K562 (cell line): ENCODE measurements around the gene TNNT2. TPM values are rescaled to one million over a fixed set of nuclear protein-coding genes. Genes with fewer than 3 reads are reported as not detected.

Source experiments
- ATAC-seq: fragments of 200-7000 bp; cut with Tn5 transposase; 3 replicates; pipeline ENCODE4 v1.9.1; 2020; ENCODE audit warnings: moderate library complexity
- BruUV-seq: library from RNA; stranded (reverse); fragments of 400-500 nt; replicated peaks from 2 replicates; lab custom pipeline; 2021; lab: Mats Ljungman, UMichigan
- CTCF ChIA-PET: fragments of 300-600 bp; formaldehyde crosslinking; extraction: SDS; loops from one replicate; lab custom pipeline; 2021; ENCODE audit warnings: low intra/inter-chr PET ratio; lab: Yijun Ruan, JAX
- POLR2A ChIA-PET: fragments of 300-600, 350-650 bp; sonication (Branson Sonifier 250); formaldehyde crosslinking; extraction: SDS; loops from one replicate; lab custom pipeline; 2021; ENCODE audit warnings: antibody characterized with exemption, inconsistent platforms; lab: Yijun Ruan, JAX
- DNase-seq, 4 experiments: peaks; one replicate each; pipeline versions ENCODE4 v3.0.0 to v3.0.0-alpha.2; 2011 to 2018; ENCODE audit warnings: low spot score in 3 of 4, mixed read lengths in 3 of 4; ENCODE audit errors: extremely low read depth in 1 of 4
- FAIRE-seq: peaks from 2 replicates; lab custom pipeline; 2011; peaks lifted over from hg19 to GRCh38; lab: Jason Lieb, UNC
- H2AFZ ChIP-seq: 2 replicates; pipeline ENCODE4 v1.6.0; 2011; ENCODE audit warnings: low read depth, low read length, control low read depth, inconsistent platforms
- H3K27ac ChIP-seq: fragments of 200-600 bp; 3 replicates; pipeline ENCODE4 v1.8.0; 2011; ENCODE audit warnings: low read depth, mild to moderate bottlenecking, control low read depth, inconsistent platforms, low read length, moderate library complexity, mixed read lengths; ENCODE audit errors: extremely low read depth
- H3K27me3 ChIP-seq, 2 experiments: fragments of 300-600 bp in 1 of 2; 2 replicates in 1 of 2; 3 replicates in 1 of 2; pipeline versions ENCODE4 v1.6.0 to v1.8.0; 2011; ENCODE audit warnings: inconsistent platforms in 2 of 2, low read length in 2 of 2, mild to moderate bottlenecking in 1 of 2, mixed read lengths in 1 of 2, moderate library complexity in 1 of 2; ENCODE audit not compliant: control insufficient read depth in 2 of 2, insufficient read depth in 2 of 2
- H3K36me3 ChIP-seq: fragments of 300-600 bp; 3 replicates; pipeline ENCODE4 v1.8.0; 2011; ENCODE audit warnings: mild to moderate bottlenecking, low read length, inconsistent platforms; ENCODE audit not compliant: control insufficient read depth, insufficient read depth
- H3K4me1 ChIP-seq, 2 experiments: fragments of 200-600 bp in 1 of 2; replicated peaks in 1 of 2; 2 replicates in 1 of 2; 3 replicates in 1 of 2; pipeline versions ENCODE4 v1.5.1 to v1.8.0; 2011; ENCODE audit warnings: inconsistent platforms in 2 of 2, low read length in 2 of 2, mild to moderate bottlenecking in 1 of 2, mixed read lengths in 1 of 2, moderate library complexity in 1 of 2; ENCODE audit not compliant: control insufficient read depth in 2 of 2, insufficient read depth in 2 of 2
- H3K4me2 ChIP-seq: 2 replicates; pipeline ENCODE4 v1.6.1; 2011; ENCODE audit warnings: low read length, control low read depth, inconsistent platforms, mixed read lengths; ENCODE audit not compliant: insufficient read depth
- H3K4me3 ChIP-seq: fragments of 200-600 bp; sonication (generic), shearing (Covaris generic); 2 replicates; pipeline ENCODE4 v1.5.1; 2016; ENCODE audit warnings: control low read depth, inconsistent platforms
- H3K79me2 ChIP-seq: fragments of 200-600 bp; 3 replicates; pipeline ENCODE4 v1.8.0; 2011; ENCODE audit warnings: low read length, inconsistent platforms; ENCODE audit not compliant: control insufficient read depth, insufficient read depth
- H3K9ac ChIP-seq, 2 experiments: 2 replicates each; pipeline versions ENCODE4 v1.6.0 to v1.6.1; 2011; ENCODE audit warnings: low read depth in 2 of 2, low read length in 2 of 2, control low read depth in 1 of 2, inconsistent platforms in 1 of 2, mild to moderate bottlenecking in 1 of 2, mixed read lengths in 1 of 2; ENCODE audit not compliant: insufficient read depth in 1 of 2
- H3K9me1 ChIP-seq: one replicate; pipeline ENCODE4 v1.6.0; 2011; ENCODE audit warnings: inconsistent platforms, mild to moderate bottlenecking, low read length, moderate library complexity; ENCODE audit not compliant: control insufficient read depth, insufficient read depth
- H3K9me3 ChIP-seq: replicated peaks from 2 replicates; pipeline ENCODE4 v1.5.1; 2011; ENCODE audit warnings: low read depth, low read length, inconsistent platforms; ENCODE audit not compliant: control insufficient read depth, insufficient read depth
- H4K20me1 ChIP-seq: replicated peaks from 2 replicates; pipeline ENCODE4 v1.6.1; 2011; ENCODE audit warnings: low read length, inconsistent platforms, mixed read lengths; ENCODE audit not compliant: control insufficient read depth, insufficient read depth
- EP400 ChIP-seq: fragments of 450-650 bp; IDR thresholded peaks from 2 replicates; pipeline ENCODE4 v1.6.1; 2017; ENCODE audit warnings: antibody characterized with exemption, mild to moderate bottlenecking, moderate library complexity
- KHSRP ChIP-seq: fragments of 450-650 bp; IDR thresholded peaks from 2 replicates; pipeline ENCODE4 v1.6.1; 2017
- SMARCC2 ChIP-seq: fragments of 450-650 bp; IDR thresholded peaks from 2 replicates; pipeline ENCODE4 v1.6.1; 2017; ENCODE audit warnings: antibody characterized with exemption, moderate library complexity, mild to moderate bottlenecking, low read depth
- WGBS: fragments of 100-300 bp; shearing (Covaris generic); methylation state at CpG from one replicate; pipeline ENCODE4 v1.1.6; 2016; ENCODE audit warnings: low coverage, mixed read lengths; ENCODE audit not compliant: insufficient coverage; ENCODE audit errors: missing lambda C conversion rate; 5-methylcytosine and 5-hydroxymethylcytosine counted together
- in situ Hi-C: fragments of 300-500 bp; cut with MboI; formaldehyde crosslinking; loops from 4 replicates; pipeline ENCODE4 v1.15.0; 2018; ENCODE audit warnings: inconsistent platforms, mixed read lengths
- intact Hi-C: fragments of 100-400 bp; cut with micrococcal nuclease; formaldehyde crosslinking; loops from 2 replicates; pipeline ENCODE4 v1.14.2; 2022
- polyA plus RNA-seq, 8 experiments: library from polyadenylated mRNA; depleted of rRNA in 4 of 8; stranded (reverse) in 5 of 8; unstranded in 3 of 8; fragments of >200 nt; fragmentation: Nextera tagmentation in 2 of 8; fragmentation: Illumina TruSeq in 1 of 8; extraction: Ambion mirVana in 2 of 8; extraction: Trizol in 1 of 8; gene quantifications; 2 replicates each; pipeline versions ENCODE4 v1.2.1 to v1.2.3, GENCODE V29; 2011 to 2014; ENCODE audit warnings: inconsistent platforms in 1 of 8, missing spikeins in 1 of 8
- total RNA-seq, 7 experiments: library from RNA; depleted of rRNA in 6 of 7; stranded (reverse); fragments of >200 nt in 6 of 7; fragmentation: Illumina TruSeq in 2 of 7; extraction: Trizol in 2 of 7; gene quantifications; 2 replicates each; pipeline versions ENCODE4 v1.2.1 to v1.2.3, GENCODE V29; 2011 to 2021; ENCODE audit warnings: low replicate concordance in 1 of 7
- TF ChIP-seq, protein P1 (sequence below), 2 experiments: fragments of 450-650 bp in 1 of 2; sonication (generic) in 1 of 2; formaldehyde crosslinking in 1 of 2; IDR thresholded peaks; 2 replicates each; pipeline versions ENCODE4 v1.7.1 to v1.9.0; 2016 to 2022; ENCODE audit warnings: inconsistent platforms in 1 of 2, mild to moderate bottlenecking in 1 of 2, missing genetic modification reagents in 1 of 2

Gene TNNT2
- total and polyA plus RNA-seq, 9 of the 15 experiments (the other 6 are each of a cell fraction or from before 2014, with no cell fraction given): not detected

DNA sequence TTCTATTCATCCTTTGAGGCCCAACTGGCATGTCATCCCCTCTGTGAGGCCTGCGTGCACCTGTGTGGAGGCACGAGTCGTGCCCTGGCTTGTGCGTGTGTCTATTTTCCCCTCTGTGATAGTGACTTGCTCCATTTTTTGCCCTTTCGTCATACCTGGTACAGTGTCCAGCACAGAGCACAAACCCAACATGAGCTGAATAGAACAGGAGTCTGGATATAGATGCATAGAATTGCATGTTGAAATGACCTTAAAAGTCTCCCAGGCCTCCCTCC is 32.5 kb downstream of the TNNT2 start:
- no peak for ATAC-seq
- BruUV-seq: no TSS peak
- in situ Hi-C loops: no loop called here
- H3K4me2 ChIP-seq: no peak overlapping the region
- TF ChIP-seq SMARCC2: no peak
- TF ChIP-seq, all 486 proteins: peak for 0
- Histone ChIP-seq H3K79me2 (no peaks in the 10 kb centered on the region), H2AFZ (no peak overlapping the region), H3K9me3 (no peaks in the 10 kb centered on the region), H3K4me3 (no peak overlapping the region), H3K27me3 (peaks cover 0 to 39% of the 10 kb centered on the region in 2 experiments; a peak in 2 of 5 replicates), H3K9ac (no peak overlapping the region), H4K20me1 (peaks cover 16% of the 10 kb centered on the region; the same call in 1 of the 2 replicates), H3K4me1 (no peaks in the 10 kb centered on the region), H3K9me1 (no peaks in the 10 kb centered on the region), H3K27ac (no peak overlapping the region), H3K36me3 (no peaks in the 10 kb centered on the region)
- DNase-seq (no peak), FAIRE-seq (no peak)
- ChIA-PET CTCF (no interaction called here), POLR2A (interaction anchor here (0.5 to 0.7 kb wide), 2 partner anchors 23 to 39 kb away, joined by 4 read pairs; no protein-coding TSS in a partner anchor)
- under 1% methylated on average over 5 of the region's 5 CpGs for WGBS
- intact Hi-C loops: loop anchor here (5.0 kb wide), 1 partner anchor 93 kb away; no protein-coding TSS in a partner anchor

DNA sequence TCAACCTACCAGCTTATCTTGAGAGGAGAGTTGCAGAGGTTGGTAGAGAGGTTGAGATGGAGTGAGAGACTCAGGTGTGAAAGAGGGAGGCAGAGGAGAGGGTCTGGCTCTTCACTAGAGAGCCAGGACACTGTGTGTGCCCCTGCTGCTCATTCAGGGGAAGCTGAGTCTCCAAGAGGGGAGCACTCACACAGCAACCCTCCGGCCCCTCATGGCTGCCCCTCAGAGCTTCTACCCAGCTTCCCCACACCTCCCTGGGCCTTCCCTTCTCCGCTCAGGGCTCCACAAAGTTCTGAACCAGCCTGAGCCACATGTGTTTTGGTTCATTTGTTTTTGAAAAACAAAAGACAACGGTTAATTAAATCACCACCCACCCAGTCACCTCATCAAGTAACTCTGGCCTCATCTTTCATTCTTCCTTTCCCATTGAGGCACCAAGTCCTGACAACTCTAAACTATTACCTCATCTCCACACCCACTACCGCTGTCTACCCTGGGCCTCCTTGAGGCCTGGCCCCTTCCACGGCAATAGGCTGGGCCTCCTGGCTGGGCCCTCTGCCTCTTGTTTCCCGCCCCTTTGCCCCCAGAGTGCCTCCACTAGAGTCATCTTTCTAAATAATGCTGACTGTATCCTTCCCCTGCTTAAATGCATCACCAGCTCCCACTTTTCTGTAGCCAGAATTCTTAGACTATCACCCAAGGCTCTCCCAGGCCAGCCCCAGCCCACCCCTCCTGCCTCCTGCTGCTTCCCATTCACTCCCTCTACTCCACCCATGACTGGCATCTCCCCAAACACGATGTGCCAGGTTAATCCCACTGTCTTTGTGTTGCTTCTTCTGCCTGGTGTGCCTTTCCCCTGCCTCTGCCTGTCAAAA is 33.0 kb downstream of the TNNT2 start:
- CTCF ChIA-PET: no interaction called here
- TF ChIP-seq, protein P1, sequence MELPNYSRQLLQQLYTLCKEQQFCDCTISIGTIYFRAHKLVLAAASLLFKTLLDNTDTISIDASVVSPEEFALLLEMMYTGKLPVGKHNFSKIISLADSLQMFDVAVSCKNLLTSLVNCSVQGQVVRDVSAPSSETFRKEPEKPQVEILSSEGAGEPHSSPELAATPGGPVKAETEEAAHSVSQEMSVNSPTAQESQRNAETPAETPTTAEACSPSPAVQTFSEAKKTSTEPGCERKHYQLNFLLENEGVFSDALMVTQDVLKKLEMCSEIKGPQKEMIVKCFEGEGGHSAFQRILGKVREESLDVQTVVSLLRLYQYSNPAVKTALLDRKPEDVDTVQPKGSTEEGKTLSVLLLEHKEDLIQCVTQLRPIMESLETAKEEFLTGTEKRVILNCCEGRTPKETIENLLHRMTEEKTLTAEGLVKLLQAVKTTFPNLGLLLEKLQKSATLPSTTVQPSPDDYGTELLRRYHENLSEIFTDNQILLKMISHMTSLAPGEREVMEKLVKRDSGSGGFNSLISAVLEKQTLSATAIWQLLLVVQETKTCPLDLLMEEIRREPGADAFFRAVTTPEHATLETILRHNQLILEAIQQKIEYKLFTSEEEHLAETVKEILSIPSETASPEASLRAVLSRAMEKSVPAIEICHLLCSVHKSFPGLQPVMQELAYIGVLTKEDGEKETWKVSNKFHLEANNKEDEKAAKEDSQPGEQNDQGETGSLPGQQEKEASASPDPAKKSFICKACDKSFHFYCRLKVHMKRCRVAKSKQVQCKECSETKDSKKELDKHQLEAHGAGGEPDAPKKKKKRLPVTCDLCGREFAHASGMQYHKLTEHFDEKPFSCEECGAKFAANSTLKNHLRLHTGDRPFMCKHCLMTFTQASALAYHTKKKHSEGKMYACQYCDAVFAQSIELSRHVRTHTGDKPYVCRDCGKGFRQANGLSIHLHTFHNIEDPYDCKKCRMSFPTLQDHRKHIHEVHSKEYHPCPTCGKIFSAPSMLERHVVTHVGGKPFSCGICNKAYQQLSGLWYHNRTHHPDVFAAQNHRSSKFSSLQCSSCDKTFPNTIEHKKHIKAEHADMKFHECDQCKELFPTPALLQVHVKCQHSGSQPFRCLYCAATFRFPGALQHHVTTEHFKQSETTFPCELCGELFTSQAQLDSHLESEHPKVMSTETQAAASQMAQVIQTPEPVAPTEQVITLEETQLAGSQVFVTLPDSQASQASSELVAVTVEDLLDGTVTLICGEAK (IDR thresholded peaks at IDR 0.05): no peak
- TF ChIP-seq, protein P1 (CRISPR knock-in tag; IDR thresholded peaks at IDR 0.05): no peak
- no peak for TF ChIP-seq EP400
- TF ChIP-seq KHSRP: no peak

More for the DNA sequence above, 33.0 kb downstream of the TNNT2 start:
- no peak overlapping the region for H3K4me3 ChIP-seq
- H3K4me2 ChIP-seq: no peak overlapping the region
- POLR2A ChIA-PET: interaction anchor here (0.5 kb wide), 1 partner anchor 24 kb away, joined by 4 read pairs; no protein-coding TSS in a partner anchor
- DNase-seq (no peak), FAIRE-seq (no peak), ATAC-seq (no peak)
- H2AFZ ChIP-seq: no peak overlapping the region
- in situ Hi-C loops (no loop called here), intact Hi-C loops (loop anchor here (5.0 kb wide), 1 partner anchor 92 kb away; no protein-coding TSS in a partner anchor)
- peaks cover 0 to 39% of the 10 kb centered on the region in 2 experiments; a peak in 2 of 5 replicates for H3K27me3 ChIP-seq
- H3K79me2 ChIP-seq: no peaks in the 10 kb centered on the region
- no peak overlapping the region for H3K27ac ChIP-seq
- no peaks in the 10 kb centered on the region for H3K9me3 ChIP-seq
- H4K20me1 ChIP-seq: peaks cover 16% of the 10 kb centered on the region; the same call in 1 of the 2 replicates
- under 1% methylated on average over 7 of the region's 7 CpGs for WGBS
- no peaks in the 10 kb centered on the region for H3K36me3 ChIP-seq
- no peak overlapping the region for H3K9ac ChIP-seq
- H3K9me1 ChIP-seq: no peaks in the 10 kb centered on the region
- no peaks in the 10 kb centered on the region for H3K4me1 ChIP-seq
- no TSS peak for BruUV-seq
